A549 (cell line): Measurements from ENCODE around the gene AKAP8L.

ENCODE experiments used
- CBX2 ChIP-seq: fragments of 200-600 bp; sonication (generic); IDR thresholded peaks from 2 replicates; pipeline ENCODE4 v1.6.1; 2016; ENCODE audit warnings: low read depth, mild to moderate bottlenecking, borderline replicate concordance
- HDAC2 ChIP-seq: fragments of 200-600 bp; sonication (generic); IDR thresholded peaks from 2 replicates; pipeline ENCODE4 v1.6.1; 2016
- JUN ChIP-seq, 2 experiments: fragments of >200 bp; sonication (Bioruptor Twin); formaldehyde crosslinking; IDR thresholded peaks; 2 replicates in 1 of 2; 3 replicates in 1 of 2; pipeline ENCODE4 v1.6.1; 2016 to 2017
- MAZ ChIP-seq: fragments of 150-350 bp; IDR thresholded peaks from 2 replicates; pipeline ENCODE4 v1.6.1; 2014; ENCODE audit warnings: antibody characterized with exemption, low read depth, low read length, borderline replicate concordance
- TP53 ChIP-seq: fragments of 250-450 bp; sonication (Bioruptor Pico); IDR thresholded peaks from 2 replicates; pipeline ENCODE4 v1.5.0; 2021; ENCODE audit warnings: mild to moderate bottlenecking, moderate library complexity
- USF2 ChIP-seq: fragments of 450-650 bp; IDR thresholded peaks from 2 replicates; pipeline ENCODE4 v1.6.1; 2014; ENCODE audit warnings: antibody characterized with exemption
- TF ChIP-seq, protein P1 (sequence below): fragments of 200-600 bp; sonication (generic); IDR thresholded peaks from 2 replicates; pipeline ENCODE4 v1.6.1; 2016; ENCODE audit warnings: antibody characterized with exemption, mild to moderate bottlenecking, moderate library complexity
- TF ChIP-seq, protein P2 (sequence below): fragments of >200 bp; sonication (Bioruptor Twin); formaldehyde crosslinking; IDR thresholded peaks from 3 replicates; pipeline ENCODE4 v1.5.1; 2016

- TF ChIP-seq TP53 (CRISPR knock-in tag) (no peak), CBX2 (no peak), MAZ (no peak), HDAC2 (no peak), JUN (IDR thresholded peaks at IDR 0.05) (no peak), USF2 (no peak)
- TF ChIP-seq, protein P1, sequence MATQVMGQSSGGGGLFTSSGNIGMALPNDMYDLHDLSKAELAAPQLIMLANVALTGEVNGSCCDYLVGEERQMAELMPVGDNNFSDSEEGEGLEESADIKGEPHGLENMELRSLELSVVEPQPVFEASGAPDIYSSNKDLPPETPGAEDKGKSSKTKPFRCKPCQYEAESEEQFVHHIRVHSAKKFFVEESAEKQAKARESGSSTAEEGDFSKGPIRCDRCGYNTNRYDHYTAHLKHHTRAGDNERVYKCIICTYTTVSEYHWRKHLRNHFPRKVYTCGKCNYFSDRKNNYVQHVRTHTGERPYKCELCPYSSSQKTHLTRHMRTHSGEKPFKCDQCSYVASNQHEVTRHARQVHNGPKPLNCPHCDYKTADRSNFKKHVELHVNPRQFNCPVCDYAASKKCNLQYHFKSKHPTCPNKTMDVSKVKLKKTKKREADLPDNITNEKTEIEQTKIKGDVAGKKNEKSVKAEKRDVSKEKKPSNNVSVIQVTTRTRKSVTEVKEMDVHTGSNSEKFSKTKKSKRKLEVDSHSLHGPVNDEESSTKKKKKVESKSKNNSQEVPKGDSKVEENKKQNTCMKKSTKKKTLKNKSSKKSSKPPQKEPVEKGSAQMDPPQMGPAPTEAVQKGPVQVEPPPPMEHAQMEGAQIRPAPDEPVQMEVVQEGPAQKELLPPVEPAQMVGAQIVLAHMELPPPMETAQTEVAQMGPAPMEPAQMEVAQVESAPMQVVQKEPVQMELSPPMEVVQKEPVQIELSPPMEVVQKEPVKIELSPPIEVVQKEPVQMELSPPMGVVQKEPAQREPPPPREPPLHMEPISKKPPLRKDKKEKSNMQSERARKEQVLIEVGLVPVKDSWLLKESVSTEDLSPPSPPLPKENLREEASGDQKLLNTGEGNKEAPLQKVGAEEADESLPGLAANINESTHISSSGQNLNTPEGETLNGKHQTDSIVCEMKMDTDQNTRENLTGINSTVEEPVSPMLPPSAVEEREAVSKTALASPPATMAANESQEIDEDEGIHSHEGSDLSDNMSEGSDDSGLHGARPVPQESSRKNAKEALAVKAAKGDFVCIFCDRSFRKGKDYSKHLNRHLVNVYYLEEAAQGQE = no peak
- TF ChIP-seq, protein P2, sequence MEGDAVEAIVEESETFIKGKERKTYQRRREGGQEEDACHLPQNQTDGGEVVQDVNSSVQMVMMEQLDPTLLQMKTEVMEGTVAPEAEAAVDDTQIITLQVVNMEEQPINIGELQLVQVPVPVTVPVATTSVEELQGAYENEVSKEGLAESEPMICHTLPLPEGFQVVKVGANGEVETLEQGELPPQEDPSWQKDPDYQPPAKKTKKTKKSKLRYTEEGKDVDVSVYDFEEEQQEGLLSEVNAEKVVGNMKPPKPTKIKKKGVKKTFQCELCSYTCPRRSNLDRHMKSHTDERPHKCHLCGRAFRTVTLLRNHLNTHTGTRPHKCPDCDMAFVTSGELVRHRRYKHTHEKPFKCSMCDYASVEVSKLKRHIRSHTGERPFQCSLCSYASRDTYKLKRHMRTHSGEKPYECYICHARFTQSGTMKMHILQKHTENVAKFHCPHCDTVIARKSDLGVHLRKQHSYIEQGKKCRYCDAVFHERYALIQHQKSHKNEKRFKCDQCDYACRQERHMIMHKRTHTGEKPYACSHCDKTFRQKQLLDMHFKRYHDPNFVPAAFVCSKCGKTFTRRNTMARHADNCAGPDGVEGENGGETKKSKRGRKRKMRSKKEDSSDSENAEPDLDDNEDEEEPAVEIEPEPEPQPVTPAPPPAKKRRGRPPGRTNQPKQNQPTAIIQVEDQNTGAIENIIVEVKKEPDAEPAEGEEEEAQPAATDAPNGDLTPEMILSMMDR = no peak
Measured at GRCh38 chr19:15371119-15371518, 47.7 kb downstream of the AKAP8L start.
